ENCODE results near the gene RIPK1.
"Not testable (repeated sequence)": the region's sequence is repeated elsewhere in the genome, so short reads cannot be mapped to it uniquely, and the experiment has no call there.

RIPK1 gene

GRCh38 chr6:3136292-3137011 is 68.2 kb downstream of the RIPK1 start:
- no peak for DNase-seq (ENCODE audit: low spot score)

- DNase-seq (ENCODE audit: low spot score): no peak
Observed at GRCh38 chr6:3137057-3137777, 68.9 kb downstream of the RIPK1 start.

- DNase-seq (ENCODE audit: low spot score): not testable (repeated sequence)
Observed at GRCh38 chr6:3137873-3138272, 69.6 kb downstream of the RIPK1 start.

- DNase-seq (ENCODE audit: low spot score): no peak
Observed at GRCh38 chr6:3138341-3138740, 70.0 kb downstream of the RIPK1 start.

GRCh38 chr6:3139090-3139903 is 71.0 kb downstream of the RIPK1 start:
- DNase-seq (ENCODE audit: low spot score): no peak

- DNase-seq (ENCODE audit: low spot score): no peak
Observed at GRCh38 chr6:3140201-3140600, 71.9 kb downstream of the RIPK1 start.

- no peak for DNase-seq (ENCODE audit: low spot score)
Observed at GRCh38 chr6:3142536-3142935, 74.2 kb downstream of the RIPK1 start.

- DNase-seq (ENCODE audit: low spot score): no peak
Observed at GRCh38 chr6:3143158-3143557, 74.9 kb downstream of the RIPK1 start.

- DNase-seq (ENCODE audit: low spot score): no peak
Observed at GRCh38 chr6:3144571-3144970, 76.3 kb downstream of the RIPK1 start.

- no peak for DNase-seq (ENCODE audit: low spot score)
Observed at GRCh38 chr6:3147914-3148757, 79.8 kb downstream of the RIPK1 start.

GRCh38 chr6:3151691-3152090 is 83.4 kb downstream of the RIPK1 start:
- DNase-seq (ENCODE audit: low spot score): peak; percentile 74

- no peak for DNase-seq (ENCODE audit: low spot score)
Observed at GRCh38 chr6:3152689-3153088, 84.4 kb downstream of the RIPK1 start.

GRCh38 chr6:3155416-3155815 is 87.1 kb downstream of the RIPK1 start:
- not testable (repeated sequence) for DNase-seq (ENCODE audit: low spot score)

GRCh38 chr6:3156184-3157130 is 88.2 kb downstream of the RIPK1 start:
- DNase-seq (ENCODE audit: low spot score): peak; percentile 64

- DNase-seq (ENCODE audit: low spot score): peak; percentile 100
Observed at GRCh38 chr6:3157131-3157933, 89.0 kb downstream of the RIPK1 start, which contains the start of gene TUBB2A. Gene TUBB2A (minus strand): TSS chr6:3157544. CDS start chr6:3157463, 81 bp downstream.

GRCh38 chr6:3159805-3160781 is 91.8 kb downstream of the RIPK1 start:
- DNase-seq (ENCODE audit: low spot score): peak; percentile 24

GRCh38 chr6:3162067-3162497 is 93.8 kb downstream of the RIPK1 start:
- DNase-seq (ENCODE audit: low spot score): no peak

- DNase-seq (ENCODE audit: low spot score): peak; percentile 99
Observed at GRCh38 chr6:3162565-3163247, 94.4 kb downstream of the RIPK1 start.
